HG03103 (cell line): ENCODE results near the gene SFXN1.
"Not testable (repeated sequence)": the region's sequence is repeated elsewhere in the genome, so short reads cannot be mapped to it uniquely, and the experiment has no call there.

Source experiments
- ATAC-seq: cut with Tn5 transposase; IDR thresholded peaks from one replicate; pipeline ENCODE4 v1.9.1; 2021; ENCODE audit warnings: low read depth; ENCODE audit not compliant: unreplicated experiment

SFXN1 gene

DNA sequence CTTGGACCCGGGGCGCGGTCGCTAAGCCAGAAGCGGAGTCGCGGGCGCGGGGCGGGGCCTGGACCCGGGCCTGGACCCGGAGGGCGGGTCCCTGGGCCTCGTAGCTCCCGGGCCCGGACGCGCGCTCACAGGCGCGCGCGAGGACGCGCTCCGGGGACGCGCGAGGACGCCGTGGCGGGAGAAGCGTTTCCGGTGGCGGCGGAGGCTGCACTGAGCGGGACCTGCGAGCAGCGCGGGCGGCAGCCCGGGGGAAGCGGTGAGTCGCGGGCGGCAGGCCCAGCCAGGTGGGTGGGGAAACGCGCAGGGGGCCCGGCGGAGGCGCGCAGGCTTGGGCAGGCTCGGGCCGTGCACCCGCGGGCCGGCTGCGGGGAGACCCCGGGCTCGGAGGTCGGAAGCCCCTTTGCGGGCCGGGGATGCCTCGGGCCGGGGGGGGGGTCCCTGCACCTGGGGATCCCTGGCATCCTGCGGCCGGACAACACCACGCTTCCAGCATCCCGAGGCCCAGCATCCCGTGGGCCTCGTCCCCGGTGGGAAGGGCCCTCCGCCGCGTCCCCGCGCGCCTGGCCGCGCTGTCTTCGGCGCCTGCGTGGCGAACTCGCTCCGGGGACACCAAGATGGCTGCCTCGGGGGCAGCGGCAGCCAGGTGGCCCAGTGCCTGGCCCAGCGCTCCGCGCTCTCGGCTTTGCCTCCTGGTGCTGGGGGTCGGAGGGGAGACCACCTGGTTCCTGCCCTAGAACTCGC lies at the start of gene SFXN1:
TSS of gene SFXN1 (plus strand) at position 177 of the 741 bp plus-strand sequence. CDS start 13,544 bp downstream, outside the sequence.
- ATAC-seq, result peak; percentile 91

GRCh38 chr5:175434800-175435199 lies 43.6 kb upstream of the SFXN1 start:
- ATAC-seq, result no peak

GRCh38 chr5:175436359-175436758 lies 42.0 kb upstream of the SFXN1 start:
- no peak for ATAC-seq

DNA sequence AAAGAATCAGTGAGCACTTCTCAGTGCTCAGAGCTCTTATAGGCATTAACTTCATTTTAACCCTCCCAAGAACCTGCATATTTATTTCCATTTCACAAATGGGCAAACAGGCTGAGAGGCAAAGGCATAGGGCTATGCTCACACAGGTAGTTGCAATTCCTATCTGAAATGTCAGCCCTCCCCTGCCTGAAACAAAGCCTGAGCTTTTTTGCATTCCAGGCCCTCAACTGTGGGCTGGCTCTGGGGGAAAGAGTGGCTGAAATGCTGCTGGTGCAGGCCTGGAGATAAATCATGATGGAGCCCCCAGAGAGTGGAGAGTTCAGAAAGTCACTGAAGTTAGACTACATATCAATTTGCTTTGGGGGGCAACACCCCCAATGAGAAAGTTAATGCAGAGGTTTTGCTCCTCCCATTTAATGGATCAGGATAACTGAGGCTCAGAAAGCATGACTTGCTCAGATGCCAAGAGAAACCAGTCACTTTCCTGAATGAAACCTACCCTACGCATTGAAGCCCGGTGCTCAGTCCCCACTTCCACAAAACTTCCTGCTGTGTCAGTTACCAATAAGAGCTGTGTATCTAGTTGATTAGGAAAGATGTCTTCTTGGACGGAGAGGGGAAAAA lies 40.0 kb upstream of the SFXN1 start:
- no peak for ATAC-seq

- ATAC-seq, result no peak
Measured at GRCh38 chr5:175443514-175444059, 34.8 kb upstream of the SFXN1 start.

DNA sequence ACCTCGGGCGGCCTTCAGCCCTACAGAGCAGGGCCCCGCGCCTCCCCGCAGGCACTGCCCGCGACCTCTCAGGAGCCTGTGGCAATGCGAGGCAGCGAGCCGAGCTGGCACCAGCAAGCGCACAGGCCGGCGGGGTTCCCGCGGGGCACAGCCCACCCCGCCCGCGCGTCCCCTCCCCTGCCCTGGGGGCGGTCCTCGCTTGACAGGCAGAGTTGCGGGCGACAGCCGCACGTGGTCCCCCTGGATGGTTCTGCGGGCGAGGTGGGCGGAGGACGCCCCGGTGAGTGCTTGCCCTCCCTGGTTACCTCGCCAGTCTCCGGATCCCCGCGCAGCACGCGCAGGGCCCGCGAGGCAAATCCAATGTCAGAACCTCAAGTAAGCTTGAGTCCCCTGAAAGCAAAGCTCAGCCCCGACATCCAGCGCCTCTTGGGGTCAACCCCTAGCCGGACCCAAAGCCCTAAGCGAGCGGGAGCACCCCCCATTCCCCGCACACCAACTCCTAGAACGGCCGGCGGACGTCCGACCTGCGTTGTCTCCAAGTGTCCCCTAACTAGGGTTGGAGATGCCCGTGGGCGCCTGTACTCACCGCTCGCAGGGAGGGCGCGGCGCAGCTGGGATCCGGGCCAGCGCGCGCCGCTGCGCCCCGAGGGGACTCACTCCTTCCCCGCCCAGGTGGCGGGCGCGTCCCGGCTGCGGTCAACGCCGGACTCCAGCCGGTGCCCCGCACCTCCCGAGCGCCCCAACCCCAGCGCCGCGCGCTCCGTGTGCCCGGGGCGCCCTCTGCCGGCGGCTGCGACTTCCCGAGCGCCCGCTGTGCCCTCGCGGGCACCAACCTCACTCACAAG lies 34.1 kb upstream of the SFXN1 start, which contains the start of gene DRD1:
TSS of gene DRD1 (minus strand) at position 123 of the 845 bp plus-strand sequence. CDS start 1,083 bp downstream, outside the sequence.
- peak; percentile 74 for ATAC-seq

GRCh38 chr5:175444905-175445456 lies 33.4 kb upstream of the SFXN1 start:
- ATAC-seq, result no peak

DNA sequence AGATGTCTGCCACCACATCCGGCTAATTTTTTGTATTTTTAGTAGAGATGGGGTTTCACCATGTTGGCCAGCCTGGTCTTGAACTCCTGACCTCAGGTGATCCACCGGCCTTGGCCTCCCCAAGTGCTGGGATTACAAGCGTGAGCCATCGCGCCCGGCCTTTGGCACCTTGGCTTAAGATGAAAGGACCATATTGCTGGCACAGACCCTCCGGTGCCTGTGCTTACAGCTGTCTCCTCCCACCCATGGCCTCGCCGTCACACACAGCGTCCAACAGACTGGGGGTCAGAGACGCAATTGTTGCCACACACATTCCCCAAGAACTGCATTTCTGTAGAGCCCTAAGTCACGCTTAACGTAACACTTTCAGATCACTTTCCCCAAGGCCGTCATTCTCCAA lies 32.0 kb upstream of the SFXN1 start:
- not testable (repeated sequence) for ATAC-seq

- ATAC-seq, result no peak
Measured at GRCh38 chr5:175447571-175447970, 30.8 kb upstream of the SFXN1 start.

GRCh38 chr5:175448276-175448675 lies 30.1 kb upstream of the SFXN1 start:
- ATAC-seq, result no peak

- no peak for ATAC-seq
Measured at GRCh38 chr5:175452166-175452565, 26.2 kb upstream of the SFXN1 start.

DNA sequence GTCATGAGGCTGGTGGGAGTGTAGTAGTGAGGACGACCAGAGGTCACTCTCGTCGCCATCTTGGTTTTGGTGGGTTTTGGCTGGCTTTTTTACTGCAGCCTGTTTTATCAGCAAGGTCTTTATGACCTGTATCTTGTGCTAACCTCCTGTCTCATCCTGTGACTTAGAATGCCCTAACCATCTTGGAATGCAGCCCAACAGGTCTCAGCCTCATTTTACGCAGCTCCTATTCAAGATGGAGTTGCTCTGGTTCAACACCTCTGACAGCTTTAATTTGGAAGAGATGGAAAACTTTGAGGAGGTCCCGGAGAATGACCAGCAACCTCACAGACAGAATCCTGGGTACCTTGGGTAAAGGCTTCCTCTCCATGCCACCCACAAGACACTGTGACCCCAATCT lies 24.0 kb upstream of the SFXN1 start:
- ATAC-seq, result not testable (repeated sequence)

- ATAC-seq, result no peak
Measured at GRCh38 chr5:175456105-175456742, 22.1 kb upstream of the SFXN1 start.

GRCh38 chr5:175457466-175457865 lies 20.9 kb upstream of the SFXN1 start:
- peak; percentile 80 for ATAC-seq

GRCh38 chr5:175460126-175460525 lies 18.2 kb upstream of the SFXN1 start:
- no peak for ATAC-seq

DNA sequence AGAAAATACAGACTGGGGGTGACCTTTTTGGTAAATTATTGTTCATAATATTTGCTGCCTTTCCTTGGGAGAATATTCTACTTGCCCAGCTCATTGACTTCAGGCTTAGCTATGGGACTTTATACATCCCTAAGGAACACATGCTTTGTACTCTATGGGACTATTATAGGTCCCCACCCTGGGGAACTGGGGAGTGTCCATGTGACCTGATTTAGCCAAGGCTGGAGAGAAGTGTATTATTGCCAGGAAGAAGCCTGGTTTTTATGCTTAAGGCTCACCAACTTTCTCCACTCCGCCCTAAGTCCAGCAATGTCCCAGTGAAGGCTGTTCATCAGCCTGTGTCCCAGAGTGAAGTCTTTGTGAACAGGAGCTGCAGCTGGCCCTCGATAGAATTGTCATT lies 17.8 kb upstream of the SFXN1 start:
- no peak for ATAC-seq

GRCh38 chr5:175461370-175461769 lies 17.0 kb upstream of the SFXN1 start:
- ATAC-seq, result no peak

DNA sequence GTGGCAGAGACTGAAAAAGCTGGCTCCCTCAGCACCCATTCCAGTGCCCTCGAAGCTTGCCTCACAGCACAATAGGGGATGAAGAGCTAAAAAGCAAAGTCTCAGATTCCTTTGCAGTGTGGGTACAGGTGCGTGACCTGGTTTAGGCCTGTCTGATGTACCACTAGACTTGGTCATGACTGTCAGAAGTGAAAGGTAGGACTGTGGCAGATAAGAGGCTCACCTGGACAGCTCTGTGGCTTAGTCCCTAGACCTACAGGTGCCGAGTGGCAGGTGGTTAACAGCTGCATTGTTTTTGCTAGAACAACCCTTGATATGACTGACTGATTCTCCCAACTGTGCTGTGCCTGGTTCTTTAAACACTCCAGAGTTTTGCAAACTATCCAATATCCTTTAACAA lies 14.7 kb upstream of the SFXN1 start:
- no peak for ATAC-seq

- ATAC-seq, result peak; percentile 99
Measured at GRCh38 chr5:175464074-175464941, 14.1 kb upstream of the SFXN1 start.
